Esophagus (tissue), 2 donors: ENCODE results near the gene OR4B1. TPM values are rescaled to one million over a fixed set of nuclear protein-coding genes. Genes with fewer than 3 reads are reported as not detected.
"Not testable (repeated sequence)": the region's sequence is repeated elsewhere in the genome, so short reads cannot be mapped to it uniquely, and the experiment has no call there.

ENCODE experiments used
- H3K27ac ChIP-seq, 2 donors: one replicate each; pipeline ENCODE4 v1.5.1; 2013; ENCODE audit warnings: low read depth in 2 of 2, mild to moderate bottlenecking in 2 of 2, inconsistent platforms in 1 of 2, low read length in 1 of 2, moderate library complexity in 1 of 2
- H3K27me3 ChIP-seq, 2 donors: one replicate each; pipeline ENCODE4 v1.6.1; 2013; ENCODE audit warnings: low read length in 2 of 2, control low read depth in 1 of 2, mild to moderate bottlenecking in 1 of 2; ENCODE audit not compliant: insufficient read depth in 2 of 2, control insufficient read depth in 1 of 2
- H3K36me3 ChIP-seq, 2 donors: one replicate each; pipeline ENCODE4 v1.6.1; 2013; ENCODE audit warnings: low read length in 1 of 2; ENCODE audit not compliant: control insufficient read depth in 2 of 2, insufficient read depth in 2 of 2
- H3K4me1 ChIP-seq, 2 donors: one replicate each; pipeline ENCODE4 v1.6.1; 2013; ENCODE audit warnings: low read length in 1 of 2; ENCODE audit not compliant: control insufficient read depth in 2 of 2, insufficient read depth in 2 of 2
- H3K4me3 ChIP-seq, 2 donors: one replicate each; pipeline ENCODE4 v1.5.1; 2013; ENCODE audit warnings: low read length in 2 of 2, mild to moderate bottlenecking in 2 of 2, low read depth in 1 of 2, moderate library complexity in 1 of 2
- H3K9me3 ChIP-seq, 2 donors: one replicate each; pipeline ENCODE4 v1.6.1; 2013; ENCODE audit warnings: mild to moderate bottlenecking in 2 of 2, low read depth in 1 of 2, low read length in 1 of 2, moderate library complexity in 1 of 2; ENCODE audit not compliant: control insufficient read depth in 2 of 2, insufficient read depth in 1 of 2
- WGBS, 2 donors: extraction: QIAGEN DNeasy Blood & Tissue Kit; methylation state at CpG; one replicate each; pipeline ENCODE4 v1.1.7; 2013; 5-methylcytosine and 5-hydroxymethylcytosine counted together
- polyA plus RNA-seq, 2 donors: library from polyadenylated mRNA; stranded (reverse); fragments of 200-250 nt; gene quantifications; one replicate each; pipeline ENCODE4 v1.2.3, GENCODE V29; 2013
- donor health status: healthy with polysubstance abuse.
- donor health status: Bipolar disorder and iron deficiency.

The OR4B1 gene
- polyA plus RNA-seq, 2 donors: not detected

DNA sequence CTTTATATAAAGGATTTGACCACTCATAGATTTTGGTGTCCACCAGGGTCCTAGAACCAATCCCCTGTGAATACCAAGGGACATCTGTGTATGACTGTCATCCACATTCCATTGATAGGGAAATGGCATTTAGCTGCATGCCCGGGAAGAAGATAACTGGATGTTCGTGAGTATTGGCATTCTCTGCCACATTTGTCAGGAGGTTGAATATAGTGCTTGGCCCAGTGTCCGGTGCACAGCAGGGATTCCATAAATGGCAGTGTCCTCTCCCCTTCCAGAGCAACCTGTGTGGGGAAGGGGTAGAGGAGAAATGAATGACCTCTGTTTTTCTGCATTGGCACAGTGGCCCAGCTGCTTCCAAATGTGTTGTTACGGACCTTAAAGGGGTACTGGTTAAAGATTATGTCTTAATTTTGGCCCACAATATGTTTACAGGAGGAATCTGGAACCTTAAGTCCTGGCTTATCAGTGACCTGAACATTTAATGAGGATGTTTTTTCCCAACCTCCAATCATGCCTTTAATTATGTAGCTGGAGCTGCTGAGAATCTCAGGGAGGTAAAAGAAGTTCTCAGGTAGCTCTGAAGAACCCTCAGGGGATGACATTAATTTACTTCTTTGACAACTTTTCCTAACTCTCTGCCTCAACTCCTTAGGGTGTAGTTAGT lies 33.6 kb upstream of the OR4B1 start:
- H3K4me3 ChIP-seq: no peak overlapping the region
- no peaks in the 10 kb centered on the region for H3K9me3 ChIP-seq
- H3K36me3 ChIP-seq: no peaks in the 10 kb centered on the region
- no peak overlapping the region for H3K27ac ChIP-seq
- WGBS, 2 donors: 57 to 61% methylated on average over 4 of the region's 4 CpGs
- H3K4me1 ChIP-seq: peaks cover 0 to 2% of the 10 kb centered on the region in 2 donors
- H3K27me3 ChIP-seq: no peaks in the 10 kb centered on the region

DNA sequence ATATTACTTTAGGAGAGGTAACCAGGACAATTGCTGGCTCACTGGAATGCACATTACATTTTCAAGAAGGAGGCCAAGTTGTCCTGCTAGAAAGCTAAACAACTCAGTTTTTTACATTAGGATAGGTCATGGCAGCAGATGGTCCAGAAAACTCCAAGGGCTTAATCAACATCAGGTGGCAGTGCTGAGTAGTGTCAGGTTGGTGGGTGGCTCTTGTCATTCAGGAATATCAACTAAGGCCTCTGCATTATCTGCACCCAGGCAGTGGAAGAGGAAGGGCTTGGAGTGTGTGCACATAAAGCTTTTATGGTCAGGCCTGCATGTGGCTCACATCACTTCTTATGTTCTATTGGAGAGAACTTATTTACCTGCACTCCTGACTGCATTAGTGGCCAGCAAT lies 32.2 kb upstream of the OR4B1 start:
- H3K27me3 ChIP-seq: no peaks in the 10 kb centered on the region
- no peaks in the 10 kb centered on the region for H3K4me1 ChIP-seq

DNA sequence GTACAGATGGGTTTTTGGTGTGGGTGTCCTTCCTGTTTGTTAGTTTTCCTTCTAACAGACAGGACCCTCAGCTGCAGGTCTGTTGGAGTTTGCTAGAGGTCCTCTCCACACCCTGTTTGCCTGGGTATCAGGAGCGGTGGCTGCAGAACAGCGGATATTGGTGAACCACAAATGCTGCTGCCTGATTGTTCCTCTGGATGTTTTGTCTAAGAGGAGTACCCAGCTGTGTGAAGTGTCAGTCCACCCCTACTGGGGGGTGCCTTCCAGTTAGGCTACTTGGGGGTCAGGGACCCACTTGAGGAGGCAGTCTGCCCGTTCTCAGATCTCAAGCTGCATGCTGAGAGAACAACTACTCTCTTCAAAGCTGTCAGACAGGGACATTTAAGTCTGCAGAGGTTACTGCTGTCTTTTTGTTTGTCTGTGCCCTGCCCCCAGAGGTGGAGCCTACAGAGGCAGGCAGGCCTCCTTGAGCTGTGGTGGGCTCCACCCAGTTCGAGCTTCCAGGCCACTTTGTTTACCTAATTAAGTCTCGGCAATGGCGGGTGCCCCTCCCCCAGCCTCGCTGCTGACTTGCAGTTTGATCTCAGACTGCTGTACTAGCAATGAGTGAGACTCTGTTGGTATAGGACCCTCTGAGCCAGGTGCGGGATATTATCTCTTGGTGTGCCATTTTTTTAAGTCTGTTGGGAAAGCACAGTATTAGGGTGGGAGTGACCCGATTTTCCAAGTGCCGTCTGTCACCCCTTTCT lies 25.5 kb upstream of the OR4B1 start:
- WGBS, 2 donors: 54 to 59% methylated on average over 10 of the region's 10 CpGs
- H3K4me1 ChIP-seq, H3K27me3 ChIP-seq, H3K4me3 ChIP-seq, H3K9me3 ChIP-seq, H3K27ac ChIP-seq, H3K36me3 ChIP-seq: not testable (repeated sequence)

More for the DNA sequence above, 32.2 kb upstream of the OR4B1 start:
- no peaks in the 10 kb centered on the region for H3K36me3 ChIP-seq
- H3K4me3 ChIP-seq: no peak overlapping the region
- no peaks in the 10 kb centered on the region for H3K9me3 ChIP-seq
- no peak overlapping the region for H3K27ac ChIP-seq

DNA sequence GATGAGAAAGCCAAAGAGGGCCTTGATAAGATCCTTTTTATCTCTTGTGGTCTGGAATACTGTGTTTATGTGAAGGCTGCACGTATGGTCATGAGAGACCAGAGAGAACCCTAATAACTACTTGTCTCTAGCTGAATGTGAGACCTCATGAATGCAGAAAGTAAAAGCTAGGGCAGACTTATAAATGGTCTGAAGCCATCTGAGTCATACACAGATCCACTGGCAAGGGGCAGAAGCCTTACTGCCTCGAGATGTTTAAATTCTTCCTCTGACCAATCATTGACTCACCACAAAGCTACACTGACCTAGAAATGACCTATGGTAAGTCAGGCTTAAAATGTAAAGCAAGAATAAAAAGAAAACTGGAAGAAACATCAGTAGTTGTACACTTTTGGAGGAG lies 22.7 kb upstream of the OR4B1 start:
- Histone ChIP-seq H3K36me3 (no peaks in the 10 kb centered on the region), H3K9me3 (no peaks in the 10 kb centered on the region), H3K27me3 (no peaks in the 10 kb centered on the region), H3K4me3 (no peak overlapping the region), H3K27ac (no peak overlapping the region), H3K4me1 (no peaks in the 10 kb centered on the region)
- 46 to 54% methylated on average over 2 of the region's 2 CpGs for WGBS, 2 donors

DNA sequence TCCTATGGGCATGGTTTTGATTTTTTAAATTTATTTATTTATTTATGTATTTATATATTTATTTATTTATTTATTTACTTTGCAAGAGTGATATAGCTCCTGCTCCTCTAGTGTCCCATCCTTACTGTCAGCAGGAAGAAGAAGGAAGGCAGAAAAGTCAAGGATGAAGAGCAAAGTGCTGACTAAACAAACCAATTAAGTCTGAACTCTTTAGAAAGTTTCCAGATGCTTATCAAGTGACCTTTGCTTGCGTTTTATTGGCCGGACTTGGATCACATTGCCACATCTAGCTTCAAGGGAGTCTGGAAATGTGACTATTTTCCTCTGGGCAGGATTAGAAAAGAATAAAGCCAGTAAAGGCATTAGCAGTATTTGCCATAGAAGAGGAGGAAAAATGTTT lies 8.7 kb upstream of the OR4B1 start:
- WGBS, 2 donors: 69 to 80% methylated on average over 2 of the region's 2 CpGs
- Histone ChIP-seq H3K4me3 (no peak overlapping the region), H3K9me3 (no peaks in the 10 kb centered on the region), H3K27me3 (no peaks in the 10 kb centered on the region), H3K27ac (no peak overlapping the region), H3K4me1 (no peaks in the 10 kb centered on the region), H3K36me3 (no peaks in the 10 kb centered on the region)

DNA sequence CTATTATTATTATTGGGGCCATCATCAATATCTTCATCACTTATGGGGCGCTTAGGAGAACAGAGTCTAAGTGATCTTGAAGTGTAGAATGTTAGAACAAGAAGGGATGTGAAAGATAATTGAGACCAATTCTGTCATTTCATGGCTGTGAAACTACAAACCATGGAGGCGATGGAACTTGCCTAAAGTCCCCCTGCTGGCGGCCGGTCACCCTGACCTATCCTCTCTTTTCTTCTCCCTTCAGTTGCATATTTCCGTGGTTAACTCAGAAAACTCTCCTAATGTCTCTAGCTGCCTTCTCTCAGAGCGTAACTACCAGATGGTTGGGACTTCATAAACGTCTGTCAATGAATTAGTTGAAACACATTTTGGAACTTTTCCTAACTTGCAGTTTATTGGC lies 6.6 kb upstream of the OR4B1 start:
- WGBS, 2 donors: 28 to 33% methylated on average over 7 of the region's 7 CpGs

DNA sequence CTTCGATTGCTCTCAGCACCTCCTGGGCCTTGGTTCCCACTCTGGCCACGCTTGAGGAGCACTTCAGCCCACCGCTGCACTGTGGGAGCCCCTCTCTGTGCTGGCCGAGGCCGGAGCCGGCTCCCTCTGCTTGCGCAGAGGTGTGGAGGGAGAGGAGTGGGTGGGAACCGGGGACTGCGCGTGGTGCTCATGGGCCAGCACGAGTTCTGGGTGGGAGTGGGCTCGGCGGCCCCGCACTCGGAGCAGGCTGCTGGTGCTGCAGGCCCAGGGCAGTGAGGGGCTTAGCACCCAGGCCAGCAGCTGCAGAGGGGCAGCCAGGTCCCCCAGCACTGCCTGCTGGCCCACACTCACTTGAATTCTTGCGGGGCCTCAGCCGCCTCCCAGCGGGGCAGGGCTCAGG lies 12.2 kb downstream of the OR4B1 start:
- H3K4me3 ChIP-seq: no peak overlapping the region
- H3K27me3 ChIP-seq: no peaks in the 10 kb centered on the region
- peaks cover 0 to 6% of the 10 kb centered on the region in 2 donors for H3K9me3 ChIP-seq
- no peak overlapping the region for H3K27ac ChIP-seq
- H3K4me1 ChIP-seq: no peaks in the 10 kb centered on the region
- H3K36me3 ChIP-seq: no peaks in the 10 kb centered on the region
- 86% methylated on average over 18 of the region's 18 CpGs for WGBS, 2 donors

More for the DNA sequence above, 6.6 kb upstream of the OR4B1 start:
- H3K27me3 ChIP-seq: no peaks in the 10 kb centered on the region
- no peaks in the 10 kb centered on the region for H3K9me3 ChIP-seq
- no peak overlapping the region for H3K4me3 ChIP-seq
- no peaks in the 10 kb centered on the region for H3K4me1 ChIP-seq
- no peaks in the 10 kb centered on the region for H3K36me3 ChIP-seq
- no peak overlapping the region for H3K27ac ChIP-seq

DNA sequence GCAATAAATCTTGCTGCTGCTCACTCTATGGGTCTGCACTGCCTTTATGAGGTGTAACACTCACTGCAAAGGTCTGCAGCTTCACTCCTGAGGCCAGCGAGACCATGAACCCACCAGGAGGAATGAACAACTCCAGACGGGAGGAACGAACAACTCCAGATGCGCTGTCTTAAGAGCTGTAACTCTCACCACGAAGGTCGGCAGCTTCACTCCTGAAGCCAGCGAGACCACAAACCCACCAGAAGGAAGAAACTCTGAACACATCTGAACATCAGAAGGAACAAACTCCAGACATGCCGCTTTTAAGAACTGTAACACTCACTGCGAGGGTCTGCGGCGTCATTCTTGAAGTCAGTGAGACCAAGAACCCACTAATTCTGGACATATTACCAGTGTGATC lies 13.4 kb downstream of the OR4B1 start:
- not testable (repeated sequence) for H3K36me3 ChIP-seq, H3K9me3 ChIP-seq
- 89% methylated on average over 11 of the region's 11 CpGs for WGBS, 2 donors

DNA sequence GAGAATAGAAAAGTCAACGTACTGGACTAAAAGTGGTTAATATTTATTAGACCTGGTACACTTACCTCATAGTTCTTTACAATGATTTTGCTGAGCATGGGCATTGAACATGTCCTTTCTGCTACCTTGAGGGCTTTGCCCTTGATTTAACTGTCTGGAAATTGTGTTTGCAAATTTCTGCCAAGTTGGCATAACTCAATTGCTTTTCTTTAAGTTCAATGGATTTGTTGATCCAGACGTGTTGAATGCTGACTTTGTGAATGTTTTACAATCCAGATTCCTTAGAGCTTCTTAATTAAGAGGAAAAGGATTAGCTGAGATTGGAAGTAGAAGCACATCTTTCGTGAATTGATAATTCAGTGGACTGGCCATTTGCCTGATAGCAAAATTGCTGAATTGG lies 21.1 kb downstream of the OR4B1 start:
- Histone ChIP-seq H3K27me3 (no peaks in the 10 kb centered on the region), H3K36me3 (no peaks in the 10 kb centered on the region), H3K4me3 (no peak overlapping the region), H3K9me3 (peaks cover 0 to 7% of the 10 kb centered on the region in 2 donors), H3K4me1 (no peaks in the 10 kb centered on the region), H3K27ac (no peak overlapping the region)
- 19 to 31% methylated on average over 3 of the region's 3 CpGs for WGBS, 2 donors

More for the DNA sequence above, 13.4 kb downstream of the OR4B1 start:
- H3K27me3 ChIP-seq, H3K4me3 ChIP-seq, H3K4me1 ChIP-seq, H3K27ac ChIP-seq: not testable (repeated sequence)

DNA sequence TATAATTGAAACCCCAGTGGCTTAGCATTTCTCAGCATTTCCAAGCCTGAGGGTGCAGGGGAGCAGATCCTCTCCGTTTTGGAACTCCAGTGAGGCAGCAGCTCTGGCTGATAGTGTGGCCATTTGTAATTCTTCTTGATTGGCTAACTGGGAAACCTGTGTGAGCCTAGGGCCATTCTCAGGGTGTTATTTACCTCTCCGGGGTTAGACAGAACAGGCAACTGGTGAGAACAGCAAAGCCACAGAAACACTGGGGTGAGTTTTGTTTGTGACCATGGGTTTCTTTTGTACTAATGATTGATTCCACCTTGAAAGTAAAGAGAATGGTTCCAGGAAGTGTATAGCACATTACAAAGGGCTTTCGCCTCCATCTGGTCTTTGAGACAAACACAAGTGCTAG lies 25.9 kb downstream of the OR4B1 start:
- Histone ChIP-seq H3K4me3 (no peak overlapping the region), H3K36me3 (no peaks in the 10 kb centered on the region), H3K27me3 (no peaks in the 10 kb centered on the region), H3K27ac (no peak overlapping the region), H3K4me1 (no peaks in the 10 kb centered on the region), H3K9me3 (no peaks in the 10 kb centered on the region)
- 67 to 69% methylated on average over 3 of the region's 3 CpGs for WGBS, 2 donors
